HL-60/S4 treated with retinoic acid at 250 ng/mL for 4 days and 3 days (cell line): ENCODE measurements around the gene PRUNE1.

ENCODE experiments used
- in situ Hi-C: fragments of 300-500 bp; cut with MboI; formaldehyde crosslinking; loops from 2 replicates; pipeline ENCODE4 v1.7.0; 2022; ENCODE audit warnings: low sequenced_read_pairs

The PRUNE1 gene

GRCh38 chr1:151008244-151009205 is at the start of gene PRUNE1:
Gene PRUNE1, plus strand, starts transcription at chr1:151008449. Its CDS starts 184 bp downstream, at chr1:151008633.
- in situ Hi-C loops: no loop called here

GRCh38 chr1:150960646-150961045 is 47.6 kb upstream of the PRUNE1 start:
- in situ Hi-C loops: no loop called here

GRCh38 chr1:150961756-150962155 is 46.5 kb upstream of the PRUNE1 start:
- in situ Hi-C loops: no loop called here

GRCh38 chr1:150963321-150964163 is 44.7 kb upstream of the PRUNE1 start:
- in situ Hi-C loops: no loop called here

DNA sequence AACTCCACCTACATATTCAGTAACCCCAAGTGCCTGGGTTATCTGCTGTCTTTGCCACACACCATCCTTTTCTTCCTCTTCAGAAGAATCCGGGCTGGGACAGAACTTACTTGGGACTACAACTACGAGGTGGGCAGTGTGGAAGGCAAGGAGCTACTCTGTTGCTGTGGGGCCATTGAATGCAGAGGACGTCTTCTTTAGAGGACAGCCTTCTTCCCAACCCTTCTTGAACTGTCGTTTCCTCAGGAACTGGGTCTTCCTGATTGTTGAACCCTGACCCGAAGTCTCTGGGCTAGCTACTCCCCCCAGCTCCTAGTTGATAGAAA is 44.1 kb upstream of the PRUNE1 start:
- in situ Hi-C loops: no loop called here

GRCh38 chr1:150965605-150966004 is 42.6 kb upstream of the PRUNE1 start:
- in situ Hi-C loops: no loop called here

- in situ Hi-C loops: no loop called here
Measured at GRCh38 chr1:150966011-150966410, 42.2 kb upstream of the PRUNE1 start.

DNA sequence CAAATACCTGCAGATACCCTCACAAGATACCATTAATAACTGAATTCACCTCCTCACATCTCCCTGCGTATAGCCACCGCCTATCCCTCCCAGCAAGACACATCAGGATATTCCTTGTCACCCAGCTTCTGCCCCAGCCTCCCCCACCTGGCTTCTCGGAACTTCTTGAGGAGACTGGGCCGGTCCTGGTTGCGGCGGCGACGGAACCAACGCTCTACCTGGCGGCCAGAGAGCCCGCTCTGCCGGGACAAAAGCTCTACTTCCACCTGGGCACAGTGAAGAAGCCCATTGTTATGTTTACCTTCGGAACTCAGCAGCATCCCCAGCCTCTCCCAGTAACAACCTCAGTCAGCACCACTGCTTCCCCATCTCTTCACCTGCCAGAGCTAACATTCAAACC is 40.3 kb upstream of the PRUNE1 start:
- in situ Hi-C loops: no loop called here

- in situ Hi-C loops: no loop called here
Measured at GRCh38 chr1:150968491-150968890, 39.8 kb upstream of the PRUNE1 start.

DNA sequence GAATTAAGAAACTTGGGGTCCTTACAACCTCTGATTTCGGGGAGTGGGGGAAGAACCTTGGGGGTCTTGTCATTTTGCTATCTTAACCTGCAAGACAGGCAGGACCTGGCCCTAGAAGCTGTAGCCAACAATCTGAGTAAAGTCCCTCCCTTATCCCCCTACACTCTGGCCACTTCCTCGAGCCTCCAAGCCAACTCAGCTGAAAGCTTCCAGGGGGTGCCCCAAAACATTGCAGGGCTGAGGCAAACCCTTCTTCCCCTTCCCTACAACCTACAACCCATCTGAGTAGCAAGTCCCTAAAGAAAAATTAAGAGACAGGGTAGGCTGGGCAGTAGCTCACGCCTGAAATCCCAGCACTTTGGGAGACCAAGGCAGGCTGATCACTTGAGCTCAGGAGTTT is 38.6 kb upstream of the PRUNE1 start:
- in situ Hi-C loops: no loop called here

DNA sequence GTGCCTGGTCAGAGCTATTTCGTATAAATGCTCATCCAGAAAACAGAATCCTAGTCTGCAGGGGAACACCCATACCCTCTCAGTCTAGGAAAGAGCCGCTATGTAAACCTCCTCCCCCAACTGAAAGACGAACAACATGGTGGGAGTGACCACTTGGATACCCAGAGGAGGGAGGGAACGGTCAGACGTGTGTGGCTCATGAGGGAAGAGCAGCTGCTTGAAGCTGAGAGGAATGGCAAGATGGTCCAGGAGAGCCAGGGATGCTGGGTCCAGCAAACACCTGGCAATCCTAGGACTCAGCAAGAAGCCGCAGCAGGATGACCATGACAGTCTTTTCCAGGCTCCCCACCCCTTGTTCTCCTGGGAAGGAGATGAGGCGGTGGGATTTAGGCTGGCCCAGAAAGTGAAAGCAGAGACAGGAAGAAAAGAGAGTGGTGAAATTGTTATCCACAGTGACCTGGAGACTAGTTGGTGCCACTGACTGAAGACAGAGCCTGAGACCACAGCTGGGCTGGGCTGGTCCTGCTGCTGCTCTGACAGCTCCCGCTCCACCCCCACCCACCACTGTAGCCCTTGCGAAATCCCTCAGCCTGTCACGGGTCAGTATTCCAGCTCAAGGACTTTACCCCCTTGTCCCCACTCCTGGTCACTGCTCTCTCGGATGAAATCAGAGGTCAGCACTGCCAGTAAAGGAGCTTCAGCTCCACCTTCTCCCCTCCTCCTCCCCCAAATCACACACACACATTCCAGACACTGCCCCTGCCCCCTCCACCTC is 37.3 kb upstream of the PRUNE1 start:
- in situ Hi-C loops: no loop called here

DNA sequence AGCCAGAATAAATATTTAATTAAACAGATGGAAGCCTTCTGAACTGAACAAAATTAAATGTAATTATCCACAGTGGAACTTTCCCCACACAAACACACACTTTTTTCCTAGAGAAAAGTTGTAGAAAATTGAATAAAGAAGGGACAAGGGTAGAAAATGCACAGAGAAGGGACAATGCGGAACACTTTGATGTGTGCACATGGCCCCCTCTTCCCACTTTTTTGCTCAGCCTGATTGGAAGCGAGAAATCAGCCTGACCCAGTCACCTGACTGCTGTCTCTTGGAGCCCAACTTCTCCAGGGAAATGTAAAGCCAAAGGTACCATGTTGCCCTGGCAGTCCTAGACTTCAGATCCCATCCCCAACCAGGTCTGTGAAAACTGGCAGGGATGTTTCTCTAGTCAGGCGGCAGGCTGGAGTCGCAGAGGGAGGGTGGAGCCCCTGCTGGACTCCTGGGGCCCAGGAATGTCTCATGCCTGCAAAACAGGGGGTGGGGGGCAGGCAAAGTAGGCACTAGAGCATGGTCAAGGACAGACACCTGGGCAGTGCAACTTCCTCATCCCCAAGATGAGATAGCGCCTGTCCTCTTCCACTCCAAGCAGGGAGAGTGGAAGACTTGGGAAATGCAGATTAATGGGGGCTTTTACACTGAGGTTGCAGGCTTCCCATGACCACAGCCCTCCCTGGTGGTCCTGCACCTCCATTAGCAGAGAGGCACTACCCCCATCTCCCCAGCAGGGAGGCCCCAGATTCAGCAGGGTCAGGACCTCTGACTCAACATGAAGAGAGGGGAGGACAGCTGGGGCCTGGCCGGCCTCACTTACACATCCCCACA is 36.4 kb upstream of the PRUNE1 start:
- in situ Hi-C loops: no loop called here

- in situ Hi-C loops: no loop called here
Measured at GRCh38 chr1:150972417-150972940, 35.8 kb upstream of the PRUNE1 start.

DNA sequence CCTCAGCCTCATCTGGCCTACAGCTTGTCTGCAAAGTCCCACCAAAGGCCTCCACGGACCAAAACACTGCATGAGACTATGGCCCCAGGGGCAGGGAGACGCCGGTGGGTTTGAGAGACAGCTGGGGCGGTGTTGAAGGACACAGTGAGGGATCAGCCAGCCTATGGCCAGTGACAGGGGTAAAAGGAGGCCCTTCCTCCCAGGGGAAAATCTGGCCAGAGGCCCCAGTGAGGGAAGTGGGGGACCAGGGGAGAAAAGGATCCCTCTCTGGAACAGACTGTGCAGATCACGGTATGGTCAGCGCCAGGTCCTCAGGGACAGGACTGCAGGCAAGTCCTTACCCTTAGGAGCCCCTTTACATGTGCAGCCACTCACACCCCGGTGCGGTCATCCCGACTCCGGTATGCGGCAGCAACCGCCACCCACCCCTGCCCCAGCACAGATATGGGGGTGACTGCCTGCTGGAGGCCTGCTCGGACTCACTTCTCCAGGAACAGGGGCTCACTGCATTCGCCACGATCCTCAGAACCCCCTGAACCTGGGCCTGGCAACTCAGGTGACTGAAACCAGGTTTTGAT is 34.9 kb upstream of the PRUNE1 start:
- in situ Hi-C loops: no loop called here

- in situ Hi-C loops: no loop called here
Measured at GRCh38 chr1:150973836-150974579, 34.2 kb upstream of the PRUNE1 start.

GRCh38 chr1:150974580-150975478 is 33.4 kb upstream of the PRUNE1 start, which contains the start of gene CERS2:
Gene CERS2, minus strand, starts transcription at chr1:150974835. Its CDS starts 5,745 bp downstream, at chr1:150969090.
- in situ Hi-C loops: no loop called here

GRCh38 chr1:150976401-150976821 is 31.8 kb upstream of the PRUNE1 start:
- in situ Hi-C loops: no loop called here
